ENCODE results near the gene USH2A. TPM values are rescaled to one million over a fixed set of nuclear protein-coding genes. Genes with fewer than 3 reads are reported as not detected.

USH2A gene
- total and polyA plus RNA-seq, 5 donors from 2014 or later = not detected

DNA sequence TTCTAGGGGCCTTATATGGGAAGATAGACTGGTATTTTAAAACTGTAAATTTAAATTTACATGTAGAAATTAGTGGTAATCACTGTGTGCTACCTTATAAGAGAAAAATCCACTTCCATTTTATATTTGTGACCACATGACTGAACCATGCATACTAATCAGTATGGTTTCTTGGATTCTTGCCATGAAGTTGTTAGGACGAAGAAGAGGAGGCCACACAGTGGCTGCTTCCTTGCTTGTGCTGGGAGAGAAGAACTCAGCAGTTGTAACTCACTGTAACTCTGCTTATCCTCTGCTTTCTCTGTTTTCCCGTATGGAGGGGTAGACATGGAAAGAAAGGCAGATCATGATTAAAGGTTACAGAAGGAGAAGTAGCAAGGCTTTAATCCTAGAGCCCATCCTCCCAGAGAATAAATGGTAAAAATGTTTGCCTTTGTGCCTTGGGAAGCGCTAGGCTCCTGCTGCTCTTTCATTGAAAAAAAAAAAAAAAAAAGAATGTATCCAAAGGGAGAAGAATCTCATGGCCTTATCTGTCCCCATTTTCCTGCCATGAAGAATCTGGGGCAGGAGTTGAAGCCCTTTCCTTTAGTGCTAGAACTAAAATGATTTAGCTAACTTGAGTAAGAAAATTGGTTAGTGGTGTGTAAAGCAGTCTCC lies 823.7 kb downstream of the USH2A start:
- DNase-seq (no peak), ATAC-seq (ENCODE audit: low read depth in 2 of 2) (no peak)
- no peaks in the 10 kb centered on the region for H3K4me1 ChIP-seq (ENCODE audit: control insufficient read depth, insufficient read depth, low read length, poor library complexity, severe bottlenecking)
- no peak overlapping the region for H3K27ac Mint-ChIP-seq
- no peaks in the 10 kb centered on the region for H3K9me3 ChIP-seq (ENCODE audit: control insufficient read depth in 2 of 2, low read length in 2 of 2)
- H3K4me3 ChIP-seq (ENCODE audit: low read depth, low read length) = no peak overlapping the region
- H3K27me3 ChIP-seq (ENCODE audit: control insufficient read depth, insufficient read depth, low read length) = no peaks in the 10 kb centered on the region
- no peak overlapping the region for H3K27ac ChIP-seq (ENCODE audit: insufficient read depth, low read length, poor library complexity, severe bottlenecking)
- H3K4me3 Mint-ChIP-seq = no peak overlapping the region
- no peaks in the 10 kb centered on the region for H3K36me3 Mint-ChIP-seq
- no peaks in the 10 kb centered on the region for H3K36me3 ChIP-seq (ENCODE audit: control insufficient read depth, insufficient read depth, low read length)
- H3K9me3 Mint-ChIP-seq = peaks cover 0 to 2% (median 0%) of the 10 kb centered on the region in 7 donors
- no peaks in the 10 kb centered on the region for H3K4me1 Mint-ChIP-seq
- H3K27me3 Mint-ChIP-seq = no peaks in the 10 kb centered on the region

- H3K4me3 Mint-ChIP-seq = no peak overlapping the region
- H3K9me3 ChIP-seq (ENCODE audit: control insufficient read depth in 2 of 2, low read length in 2 of 2) = no peaks in the 10 kb centered on the region
- H3K4me1 ChIP-seq (ENCODE audit: control insufficient read depth, insufficient read depth, low read length, poor library complexity, severe bottlenecking) = no peaks in the 10 kb centered on the region
- H3K36me3 ChIP-seq (ENCODE audit: control insufficient read depth, insufficient read depth, low read length) = no peaks in the 10 kb centered on the region
- H3K36me3 Mint-ChIP-seq = no peaks in the 10 kb centered on the region
- H3K27me3 Mint-ChIP-seq = no peaks in the 10 kb centered on the region
- H3K27me3 ChIP-seq (ENCODE audit: control insufficient read depth, insufficient read depth, low read length) = no peaks in the 10 kb centered on the region
- ATAC-seq (ENCODE audit: low read depth in 2 of 2) (no peak), DNase-seq (no peak)
- H3K27ac Mint-ChIP-seq = no peak overlapping the region
- H3K4me1 Mint-ChIP-seq = no peaks in the 10 kb centered on the region
- no peak overlapping the region for H3K4me3 ChIP-seq (ENCODE audit: low read depth, low read length)
- no peak overlapping the region for H3K27ac ChIP-seq (ENCODE audit: insufficient read depth, low read length, poor library complexity, severe bottlenecking)
- H3K9me3 Mint-ChIP-seq = peaks cover 0 to 4% (median 1%) of the 10 kb centered on the region in 7 donors
These were observed 825.3 kb downstream of the USH2A start for GRCh38 chr1:215597961-215598360.

DNA sequence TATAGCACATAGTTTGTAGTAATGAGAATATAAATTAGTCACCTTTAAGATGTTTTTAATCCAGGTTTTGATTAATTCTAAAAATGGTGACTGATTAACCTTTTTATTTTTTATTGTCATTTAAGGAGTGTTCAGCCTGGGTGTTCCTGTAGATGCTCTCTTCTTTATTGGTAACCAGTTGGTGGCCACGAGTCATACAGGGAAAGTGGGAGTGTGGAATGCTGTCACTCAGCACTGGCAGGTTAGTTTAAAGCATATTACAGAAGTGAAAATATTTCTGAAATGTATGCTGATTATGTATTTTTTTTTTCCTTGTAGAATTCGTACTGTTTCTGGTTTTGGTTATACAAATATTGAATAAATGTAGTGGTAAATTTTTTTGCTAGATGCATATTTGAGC lies 828.0 kb downstream of the USH2A start:
- Mint-ChIP-seq H3K36me3 (no peaks in the 10 kb centered on the region), H3K9me3 (peaks cover 0 to 7% (median 3%) of the 10 kb centered on the region in 7 donors), H3K27ac (no peak overlapping the region), H3K4me1 (no peaks in the 10 kb centered on the region), H3K4me3 (no peak overlapping the region), H3K27me3 (no peaks in the 10 kb centered on the region)
- H3K4me3 ChIP-seq (ENCODE audit: low read depth, low read length) = no peak overlapping the region
- DNase-seq = no peak
- no peaks in the 10 kb centered on the region for H3K27me3 ChIP-seq (ENCODE audit: control insufficient read depth, insufficient read depth, low read length)
- H3K4me1 ChIP-seq (ENCODE audit: control insufficient read depth, insufficient read depth, low read length, poor library complexity, severe bottlenecking) = no peaks in the 10 kb centered on the region
- no peak overlapping the region for H3K27ac ChIP-seq (ENCODE audit: insufficient read depth, low read length, poor library complexity, severe bottlenecking)
- no peaks in the 10 kb centered on the region for H3K9me3 ChIP-seq (ENCODE audit: control insufficient read depth in 2 of 2, low read length in 2 of 2)
- ATAC-seq (ENCODE audit: low read depth in 2 of 2) = no peak
- H3K36me3 ChIP-seq (ENCODE audit: control insufficient read depth, insufficient read depth, low read length) = no peaks in the 10 kb centered on the region

- Mint-ChIP-seq H3K9me3 (peaks cover 0 to 8% (median 3%) of the 10 kb centered on the region in 7 donors), H3K27me3 (no peaks in the 10 kb centered on the region), H3K36me3 (no peaks in the 10 kb centered on the region), H3K27ac (no peak overlapping the region), H3K4me1 (no peaks in the 10 kb centered on the region), H3K4me3 (no peak overlapping the region)
- DNase-seq (no peak), ATAC-seq (ENCODE audit: low read depth in 2 of 2) (no peak)
- Histone ChIP-seq H3K27me3 (ENCODE audit: control insufficient read depth, insufficient read depth, low read length) (no peaks in the 10 kb centered on the region), H3K4me3 (ENCODE audit: low read depth, low read length) (no peak overlapping the region), H3K4me1 (ENCODE audit: control insufficient read depth, insufficient read depth, low read length, poor library complexity, severe bottlenecking) (no peaks in the 10 kb centered on the region), H3K27ac (ENCODE audit: insufficient read depth, low read length, poor library complexity, severe bottlenecking) (no peak overlapping the region), H3K9me3 (ENCODE audit: control insufficient read depth in 2 of 2, low read length in 2 of 2) (no peaks in the 10 kb centered on the region), H3K36me3 (ENCODE audit: control insufficient read depth, insufficient read depth, low read length) (no peaks in the 10 kb centered on the region)
These were observed 828.6 kb downstream of the USH2A start for GRCh38 chr1:215594640-215595039.

DNA sequence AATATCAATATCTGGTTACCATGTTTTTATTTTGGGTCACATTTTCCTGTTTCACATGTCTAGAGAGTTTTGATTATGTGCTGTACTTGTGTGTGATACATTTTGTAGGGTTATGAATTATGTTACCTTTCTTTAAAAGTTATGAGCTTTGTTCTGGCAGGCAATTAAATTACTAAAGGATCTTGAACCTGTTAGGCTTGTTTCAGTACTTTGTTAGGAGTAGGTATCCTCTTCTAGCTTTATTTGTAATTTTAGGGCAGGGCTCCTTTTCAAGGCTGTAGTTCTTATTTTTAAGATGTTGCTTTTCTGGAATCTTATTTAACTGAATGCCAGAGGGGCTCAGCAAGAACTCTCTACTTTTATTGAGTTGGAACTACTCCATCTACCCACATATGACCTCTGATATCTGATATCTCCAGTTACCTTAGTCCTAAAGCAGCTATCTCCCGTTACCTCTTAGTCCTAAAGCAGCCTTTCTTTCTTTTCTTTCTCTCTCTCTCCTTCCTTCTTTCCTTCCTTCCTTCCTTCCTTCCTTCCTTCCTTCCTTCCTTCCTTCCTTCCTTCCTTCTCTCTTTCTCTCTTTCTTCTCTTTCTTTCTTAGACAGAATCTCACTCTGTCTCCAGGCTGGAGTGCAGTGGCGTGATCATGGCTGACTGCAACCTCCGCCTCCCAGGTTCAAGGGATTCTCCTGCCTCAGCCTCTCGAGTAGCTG lies 832.3 kb downstream of the USH2A start:
- no peak overlapping the region for H3K27ac Mint-ChIP-seq
- Histone ChIP-seq H3K4me1 (ENCODE audit: control insufficient read depth, insufficient read depth, low read length, poor library complexity, severe bottlenecking) (no peaks in the 10 kb centered on the region), H3K27me3 (ENCODE audit: control insufficient read depth, insufficient read depth, low read length) (no peaks in the 10 kb centered on the region), H3K27ac (ENCODE audit: insufficient read depth, low read length, poor library complexity, severe bottlenecking) (no peak overlapping the region), H3K9me3 (ENCODE audit: control insufficient read depth in 2 of 2, low read length in 2 of 2) (no peaks in the 10 kb centered on the region), H3K36me3 (ENCODE audit: control insufficient read depth, insufficient read depth, low read length) (no peaks in the 10 kb centered on the region), H3K4me3 (ENCODE audit: low read depth, low read length) (no peak overlapping the region)
- H3K27me3 Mint-ChIP-seq = no peaks in the 10 kb centered on the region
- H3K9me3 Mint-ChIP-seq = peaks cover 0 to 9% (median 3%) of the 10 kb centered on the region in 7 donors
- no peak for DNase-seq
- no peaks in the 10 kb centered on the region for H3K4me1 Mint-ChIP-seq
- no peaks in the 10 kb centered on the region for H3K36me3 Mint-ChIP-seq
- no peak for ATAC-seq (ENCODE audit: low read depth in 2 of 2)
- no peak overlapping the region for H3K4me3 Mint-ChIP-seq

DNA sequence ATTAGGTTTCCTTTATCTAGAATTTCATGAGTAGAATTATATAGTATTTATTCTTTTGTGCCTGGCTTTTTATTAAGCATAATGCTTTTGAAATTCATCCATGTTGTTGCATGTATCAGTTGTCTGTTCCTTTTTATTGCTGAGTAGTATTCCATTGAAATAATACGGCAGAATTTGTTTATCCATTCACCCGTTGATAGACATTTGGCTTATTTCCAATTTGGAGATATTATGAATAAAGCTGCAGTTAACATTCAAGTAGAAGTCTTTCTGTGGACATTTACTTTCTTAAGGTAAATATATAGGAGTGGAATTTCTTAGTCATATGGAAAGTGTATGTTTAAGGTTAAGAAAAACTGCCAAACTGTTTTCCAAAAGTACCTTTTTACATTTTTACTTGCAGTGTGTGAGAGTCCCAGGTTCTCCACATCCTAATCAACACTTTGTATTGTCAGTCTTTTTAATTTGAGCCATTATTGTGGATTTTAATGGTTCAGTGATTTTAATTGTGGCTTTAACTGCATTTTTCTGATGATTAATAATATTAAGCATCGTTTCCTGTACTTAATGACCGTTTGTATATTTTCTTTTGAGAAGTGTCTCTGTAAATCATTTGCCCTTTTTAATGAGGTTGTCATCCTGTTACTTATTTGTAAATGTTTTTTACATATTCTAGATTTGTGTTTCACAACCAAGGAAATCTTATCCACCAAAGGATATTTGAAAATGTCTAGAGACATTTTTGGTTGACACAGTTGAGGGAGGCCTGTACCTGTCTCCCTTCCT lies 833.4 kb downstream of the USH2A start:
- no peaks in the 10 kb centered on the region for H3K36me3 Mint-ChIP-seq
- no peak overlapping the region for H3K27ac Mint-ChIP-seq
- no peak for ATAC-seq (ENCODE audit: low read depth in 2 of 2)

GRCh38 chr1:215584389-215584788 lies 838.9 kb downstream of the USH2A start:
- Histone ChIP-seq H3K4me3 (ENCODE audit: low read depth, low read length) (no peak overlapping the region), H3K27me3 (ENCODE audit: control insufficient read depth, insufficient read depth, low read length) (no peaks in the 10 kb centered on the region), H3K4me1 (ENCODE audit: control insufficient read depth, insufficient read depth, low read length, poor library complexity, severe bottlenecking) (no peaks in the 10 kb centered on the region), H3K9me3 (ENCODE audit: control insufficient read depth in 2 of 2, low read length in 2 of 2) (no peaks in the 10 kb centered on the region), H3K27ac (ENCODE audit: insufficient read depth, low read length, poor library complexity, severe bottlenecking) (no peak overlapping the region), H3K36me3 (ENCODE audit: control insufficient read depth, insufficient read depth, low read length) (no peaks in the 10 kb centered on the region)
- Mint-ChIP-seq H3K4me3 (no peak overlapping the region), H3K36me3 (no peaks in the 10 kb centered on the region), H3K4me1 (no peaks in the 10 kb centered on the region), H3K27me3 (no peaks in the 10 kb centered on the region), H3K27ac (no peak overlapping the region), H3K9me3 (peaks cover 0 to 9% (median 2%) of the 10 kb centered on the region in 7 donors)
- ATAC-seq (ENCODE audit: low read depth in 2 of 2) (no peak), DNase-seq (no peak)

More for the DNA sequence above, 833.4 kb downstream of the USH2A start:
- Mint-ChIP-seq H3K4me1 (no peaks in the 10 kb centered on the region), H3K9me3 (peaks cover 0 to 15% (median 3%) of the 10 kb centered on the region in 7 donors), H3K27me3 (no peaks in the 10 kb centered on the region), H3K4me3 (no peak overlapping the region)
- H3K36me3 ChIP-seq (ENCODE audit: control insufficient read depth, insufficient read depth, low read length) = no peaks in the 10 kb centered on the region
- DNase-seq = no peak
- no peaks in the 10 kb centered on the region for H3K4me1 ChIP-seq (ENCODE audit: control insufficient read depth, insufficient read depth, low read length, poor library complexity, severe bottlenecking)
- H3K27ac ChIP-seq (ENCODE audit: insufficient read depth, low read length, poor library complexity, severe bottlenecking) = no peak overlapping the region
- no peaks in the 10 kb centered on the region for H3K27me3 ChIP-seq (ENCODE audit: control insufficient read depth, insufficient read depth, low read length)
- H3K4me3 ChIP-seq (ENCODE audit: low read depth, low read length) = no peak overlapping the region
- no peaks in the 10 kb centered on the region for H3K9me3 ChIP-seq (ENCODE audit: control insufficient read depth in 2 of 2, low read length in 2 of 2)

Measured in CD4-positive, CD25-positive, alpha-beta regulatory T cell (primary cell).